Naive thymus-derived CD4-positive, alpha-beta T cell (primary cell): Measurements from ENCODE around the gene DUSP11. TPM values are rescaled to one million over a fixed set of nuclear protein-coding genes. Genes with fewer than 3 reads are reported as not detected.
A peak's percentile ranks its signal among the peaks of the same experiment; 100 is the strongest.
"Not testable (repeated sequence)": the region's sequence is repeated elsewhere in the genome, so short reads cannot be mapped to it uniquely, and the experiment has no call there.

ENCODE experiments used
- ATAC-seq: fragments of 150-1000 bp; cut with Tn5 transposase; 2 replicates; pipeline ENCODE4 v1.10.0; 2021; ENCODE audit warnings: mild to moderate bottlenecking, moderate library complexity
- CTCF ChIA-PET: fragments of 350-600 bp; sonication (Branson Sonifier 250); formaldehyde crosslinking; loops from one replicate; lab custom pipeline; 2021; ENCODE audit warnings: antibody characterized with exemption; lab: Charles Lee
- POLR2A ChIA-PET: fragments of 350-600 bp; sonication (Branson Sonifier 250); formaldehyde crosslinking; loops from one replicate; lab custom pipeline; 2021; ENCODE audit warnings: antibody characterized with exemption, inconsistent platforms; lab: Charles Lee
- DNase-seq, 9 donors: peaks; one replicate each; pipeline versions ENCODE4 v3.0.0 to v3.0.0-alpha.2; 2020 to 2022; ENCODE audit warnings: mixed read lengths in 1 of 9
- H3K27ac ChIP-seq: one replicate; pipeline ENCODE4 v1.7.0; 2013; ENCODE audit warnings: mild to moderate bottlenecking, low read depth, low read length, moderate library complexity
- H3K27me3 ChIP-seq, 2 donors: one replicate each; pipeline ENCODE4 v1.7.0; 2013; ENCODE audit warnings: low read length in 2 of 2, mild to moderate bottlenecking in 2 of 2, moderate library complexity in 2 of 2; ENCODE audit not compliant: control insufficient read depth in 2 of 2, insufficient read depth in 2 of 2
- H3K36me3 ChIP-seq, 3 experiments: 1 replicate in 2 of 3; 2 replicates in 1 of 3; pipeline ENCODE4 v1.7.0; 2013; ENCODE audit warnings: low read length in 3 of 3, mild to moderate bottlenecking in 3 of 3, moderate library complexity in 1 of 3; ENCODE audit not compliant: insufficient read depth in 3 of 3, control insufficient read depth in 2 of 3
- H3K4me1 ChIP-seq, 2 donors: one replicate each; pipeline ENCODE4 v1.7.0; 2013; ENCODE audit warnings: low read length in 2 of 2, mild to moderate bottlenecking in 2 of 2, moderate library complexity in 1 of 2; ENCODE audit not compliant: control insufficient read depth in 2 of 2, insufficient read depth in 2 of 2
- H3K4me3 ChIP-seq: 2 replicates; pipeline ENCODE4 v1.7.0; 2013; ENCODE audit warnings: mild to moderate bottlenecking, low read length
- H3K9me3 ChIP-seq, 3 experiments: 1 replicate in 2 of 3; 2 replicates in 1 of 3; pipeline ENCODE4 v1.7.0; 2013; ENCODE audit warnings: low read length in 3 of 3; ENCODE audit not compliant: control insufficient read depth in 2 of 3
- H3K27ac Mint-ChIP-seq, 9 donors: one replicate each; pipeline ENCODE4 v1.8.0; 2020 to 2022; ENCODE audit warnings: mixed read lengths in 9 of 9, mild to moderate bottlenecking in 8 of 9, moderate library complexity in 5 of 9, inconsistent platforms in 2 of 9
- H3K27me3 Mint-ChIP-seq, 5 donors: one replicate each; pipeline ENCODE4 v1.8.0; 2021 to 2022; ENCODE audit warnings: mixed read lengths in 5 of 5, mild to moderate bottlenecking in 1 of 5
- H3K36me3 Mint-ChIP-seq, 5 donors: one replicate each; pipeline ENCODE4 v1.8.0; 2020 to 2022; ENCODE audit warnings: mixed read lengths in 5 of 5, mild to moderate bottlenecking in 3 of 5, inconsistent platforms in 1 of 5
- H3K4me1 Mint-ChIP-seq, 7 donors: one replicate each; pipeline ENCODE4 v1.8.0; 2020 to 2022; ENCODE audit warnings: mixed read lengths in 7 of 7, mild to moderate bottlenecking in 3 of 7, inconsistent platforms in 1 of 7
- H3K4me3 Mint-ChIP-seq, 10 donors: one replicate each; pipeline ENCODE4 v1.8.0; 2020 to 2022; ENCODE audit warnings: mild to moderate bottlenecking in 10 of 10, mixed read lengths in 10 of 10, moderate library complexity in 6 of 10, inconsistent platforms in 2 of 10
- H3K9me3 Mint-ChIP-seq, 11 donors: one replicate each; pipeline ENCODE4 v1.8.0; 2020 to 2022; ENCODE audit warnings: mixed read lengths in 11 of 11, mild to moderate bottlenecking in 4 of 11, inconsistent platforms in 1 of 11, moderate library complexity in 1 of 11
- intact Hi-C, 2 donors: fragments of 100-400 bp; cut with micrococcal nuclease; formaldehyde crosslinking; loops; one replicate each; pipeline ENCODE4 v1.15.1; 2023
- polyA plus RNA-seq, 2 donors: library from polyadenylated mRNA; unstranded; fragments of 300-500 nt; fragmentation: Illumina TruSeq; gene quantifications; one replicate each; pipeline ENCODE4 v1.2.3, GENCODE V29; 2021
- total RNA-seq, 6 experiments: library from RNA in 5 of 6; stranded (reverse) in 5 of 6; gene quantifications; 1 replicate in 5 of 6; 2 replicates in 1 of 6; pipeline ENCODE4 v1.2.3 and lab custom pipeline; 2021 to 2026

Gene DUSP11
- total and polyA plus RNA-seq, 7 experiments from 2014 or later = 32.0 to 70.9 (median 44.5) TPM

DNA sequence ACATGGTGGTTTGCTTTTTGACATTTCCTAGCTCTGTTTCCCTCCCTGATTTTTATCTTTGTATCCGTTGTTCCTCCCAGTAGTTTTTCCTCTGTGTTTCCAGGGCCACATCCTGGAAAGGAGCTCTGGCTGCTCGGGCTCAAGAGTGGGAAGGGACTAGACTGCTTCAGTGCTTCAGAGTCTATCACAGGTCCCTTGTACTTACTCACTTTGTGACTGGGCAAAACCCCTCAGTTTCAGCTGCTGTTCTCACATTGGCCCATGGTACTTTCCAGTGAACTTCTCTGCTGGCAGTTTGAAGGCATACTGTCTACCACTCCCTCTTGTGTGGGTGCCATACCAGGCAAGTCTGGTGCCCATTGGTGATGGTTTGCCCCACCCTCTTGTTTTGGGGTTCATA is 41.3 kb upstream of the DUSP11 start:
- POLR2A ChIA-PET = no interaction called here

DNA sequence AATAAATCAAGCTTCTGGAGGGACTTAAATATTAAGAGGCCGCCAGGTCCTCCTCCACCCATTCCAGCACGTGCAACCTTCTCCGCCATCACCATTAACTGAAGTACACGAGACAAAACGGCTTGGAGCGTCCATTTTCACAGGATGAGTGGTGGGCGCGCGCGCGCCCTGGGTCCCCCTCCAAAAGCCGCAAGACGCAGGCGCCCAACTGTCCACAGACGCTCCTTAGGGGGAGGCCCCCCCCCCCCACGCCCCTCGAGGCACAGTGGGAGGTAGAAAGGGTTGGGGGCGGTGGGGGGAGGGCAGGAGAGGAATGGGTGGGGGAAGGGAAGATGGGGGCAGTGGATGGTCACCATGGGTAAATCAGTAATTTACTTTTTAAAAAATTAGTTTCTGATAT is 38.4 kb upstream of the DUSP11 start:
- no peaks in the 10 kb centered on the region for H3K36me3 Mint-ChIP-seq
- Histone ChIP-seq H3K4me1 (no peaks in the 10 kb centered on the region), H3K4me3 (no peak overlapping the region), H3K9me3 (no peaks in the 10 kb centered on the region), H3K36me3 (no peaks in the 10 kb centered on the region), H3K27ac (no peak overlapping the region), H3K27me3 (no peaks in the 10 kb centered on the region)
- DNase-seq (no peak), ATAC-seq (no peak)
- CTCF ChIA-PET = interaction anchor here (0.6 kb wide), 1 partner anchor 335 kb away, joined by 3 read pairs; no protein-coding TSS in a partner anchor
- POLR2A ChIA-PET = no interaction called here
- peaks cover 0 to 2% (median 0%) of the 10 kb centered on the region in 5 donors for H3K27me3 Mint-ChIP-seq
- no peak overlapping the region for H3K27ac Mint-ChIP-seq
- H3K4me3 Mint-ChIP-seq = no peak overlapping the region
- H3K9me3 Mint-ChIP-seq = no peaks in the 10 kb centered on the region
- intact Hi-C loops = no loop called here
- peaks cover 0 to 11% (median 0%) of the 10 kb centered on the region in 7 donors for H3K4me1 Mint-ChIP-seq

More for the DNA sequence above, 41.3 kb upstream of the DUSP11 start:
- intact Hi-C loops = loop anchor here in 1 of 2 donors (10.0 kb wide), 2 partner anchors 324 to 714 kb away; partner anchors contain the start of gene BOLA3
- Histone ChIP-seq H3K36me3 (no peaks in the 10 kb centered on the region), H3K27me3 (no peaks in the 10 kb centered on the region), H3K9me3 (no peaks in the 10 kb centered on the region), H3K4me3 (no peak overlapping the region), H3K27ac (no peak overlapping the region), H3K4me1 (no peaks in the 10 kb centered on the region)
- Mint-ChIP-seq H3K36me3 (no peaks in the 10 kb centered on the region), H3K27me3 (no peaks in the 10 kb centered on the region), H3K9me3 (no peaks in the 10 kb centered on the region), H3K4me3 (no peak overlapping the region), H3K4me1 (peaks cover 0 to 8% (median 0%) of the 10 kb centered on the region in 7 donors), H3K27ac (peak overlapping the region in 1 of 9 donors; percentile 34)
- CTCF ChIA-PET = interaction anchor here (0.7 to 2.8 kb wide), 4 partner anchors 327 to 514 kb away, joined by 3 to 11 read pairs (median 4); no protein-coding TSS in a partner anchor
- DNase-seq (no peak), ATAC-seq (no peak)

DNA sequence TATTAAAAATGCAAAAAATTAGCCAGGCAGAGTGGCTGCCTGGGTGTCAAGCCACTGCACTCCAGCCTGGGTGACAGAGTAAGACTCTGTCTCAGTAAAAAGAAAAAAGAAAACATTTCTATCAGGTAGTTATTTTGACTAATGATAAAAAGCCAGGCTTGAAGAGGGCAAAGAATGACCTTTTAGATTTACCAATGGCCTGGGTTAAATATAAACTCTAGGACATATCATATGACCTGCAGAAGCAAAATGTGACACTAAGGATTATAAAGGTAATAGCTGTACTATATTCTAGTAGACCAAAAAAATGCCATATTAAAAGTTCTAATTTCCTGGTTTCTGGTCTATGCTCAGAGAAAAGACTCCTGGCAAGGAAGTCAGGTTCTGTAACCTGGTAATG is 32.7 kb upstream of the DUSP11 start:
- Mint-ChIP-seq H3K4me1 (peaks cover 0 to 8% (median 0%) of the 10 kb centered on the region in 7 donors), H3K4me3 (no peak overlapping the region), H3K36me3 (no peaks in the 10 kb centered on the region), H3K27ac (no peak overlapping the region), H3K9me3 (no peaks in the 10 kb centered on the region), H3K27me3 (peaks cover 0 to 7% (median 0%) of the 10 kb centered on the region in 5 donors)
- ATAC-seq (no peak), DNase-seq (no peak)
- Histone ChIP-seq H3K27ac (no peak overlapping the region), H3K9me3 (no peaks in the 10 kb centered on the region), H3K27me3 (no peaks in the 10 kb centered on the region), H3K4me3 (no peak overlapping the region), H3K36me3 (no peaks in the 10 kb centered on the region), H3K4me1 (no peaks in the 10 kb centered on the region)
- CTCF ChIA-PET = interaction anchor here (0.7 kb wide), 1 partner anchor 569 kb away, joined by 4 read pairs; no protein-coding TSS in a partner anchor
- POLR2A ChIA-PET = no interaction called here
- intact Hi-C loops = no loop called here

DNA sequence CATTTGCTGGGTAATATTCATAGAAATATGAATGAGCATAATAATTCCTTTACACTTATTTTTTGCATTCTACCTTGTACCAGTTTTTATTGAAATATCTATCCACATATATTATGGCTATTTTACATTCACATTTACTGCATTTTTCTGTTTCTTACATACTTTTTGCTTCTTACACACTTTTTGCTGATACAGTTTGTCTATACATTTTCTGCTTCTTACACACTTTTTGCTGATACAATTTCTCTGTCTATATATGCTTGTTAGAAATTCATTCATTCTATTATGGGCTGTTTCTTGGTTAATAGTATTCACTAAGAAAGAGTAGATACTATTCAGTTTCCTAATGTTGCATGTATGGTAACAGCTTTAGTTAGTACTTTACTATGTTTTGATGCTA is 32.0 kb upstream of the DUSP11 start:
- Histone ChIP-seq H3K36me3 (no peaks in the 10 kb centered on the region), H3K27me3 (no peaks in the 10 kb centered on the region), H3K27ac (no peak overlapping the region), H3K4me3 (no peak overlapping the region), H3K9me3 (no peaks in the 10 kb centered on the region), H3K4me1 (no peaks in the 10 kb centered on the region)
- H3K4me1 Mint-ChIP-seq = peaks cover 0 to 8% (median 0%) of the 10 kb centered on the region in 7 donors
- ChIA-PET CTCF (interaction anchor here (0.7 to 1.8 kb wide), 2 partner anchors 12 to 570 kb away, joined by 3 to 4 read pairs; no protein-coding TSS in a partner anchor), POLR2A (no interaction called here)
- peaks cover 0 to 7% (median 0%) of the 10 kb centered on the region in 5 donors for H3K27me3 Mint-ChIP-seq
- no peaks in the 10 kb centered on the region for H3K36me3 Mint-ChIP-seq
- no peak overlapping the region for H3K27ac Mint-ChIP-seq
- H3K9me3 Mint-ChIP-seq = no peaks in the 10 kb centered on the region
- ATAC-seq (no peak), DNase-seq (no peak)
- H3K4me3 Mint-ChIP-seq = no peak overlapping the region
- intact Hi-C loops = no loop called here

DNA sequence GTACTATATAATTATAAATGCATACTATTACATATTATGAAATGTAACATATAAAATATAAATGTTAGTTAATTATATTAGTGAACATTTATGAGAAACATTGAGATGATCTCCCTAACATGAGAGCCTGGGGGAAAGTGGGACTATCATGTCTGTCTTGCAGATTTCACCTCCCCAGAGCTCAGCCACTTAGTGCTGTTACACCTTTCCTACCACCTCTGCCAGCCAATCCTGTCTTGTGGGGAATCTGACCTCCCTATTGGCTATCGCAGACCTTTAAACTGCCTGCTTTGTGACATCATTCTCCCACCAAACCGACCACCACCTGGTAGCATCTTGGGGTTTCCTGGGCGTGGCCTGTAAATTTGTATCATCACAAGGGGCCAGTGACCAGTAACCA is 4.0 kb upstream of the DUSP11 start, which contains the start of gene C2orf78:
Gene C2orf78 (plus strand): TSS at position 301 of the 400 bp plus-strand sequence. CDS start 127 bp downstream, outside the sequence.
- H3K36me3 ChIP-seq, H3K9me3 ChIP-seq, H3K27me3 ChIP-seq, DNase-seq, H3K4me3 Mint-ChIP-seq, H3K27me3 Mint-ChIP-seq, ATAC-seq, H3K9me3 Mint-ChIP-seq, H3K4me1 ChIP-seq, H3K27ac ChIP-seq, CTCF ChIA-PET, POLR2A ChIA-PET, H3K27ac Mint-ChIP-seq, H3K36me3 Mint-ChIP-seq, H3K4me3 ChIP-seq: not testable (repeated sequence)
- H3K4me1 Mint-ChIP-seq = peaks cover 3 to 14% (median 10%) of the 10 kb centered on the region in 7 donors
- intact Hi-C loops = loop anchor here in 1 of 2 donors (10.0 kb wide), 1 partner anchor 549 kb away; the partner anchor contains the start of genes CCT7 and PRADC1

DNA sequence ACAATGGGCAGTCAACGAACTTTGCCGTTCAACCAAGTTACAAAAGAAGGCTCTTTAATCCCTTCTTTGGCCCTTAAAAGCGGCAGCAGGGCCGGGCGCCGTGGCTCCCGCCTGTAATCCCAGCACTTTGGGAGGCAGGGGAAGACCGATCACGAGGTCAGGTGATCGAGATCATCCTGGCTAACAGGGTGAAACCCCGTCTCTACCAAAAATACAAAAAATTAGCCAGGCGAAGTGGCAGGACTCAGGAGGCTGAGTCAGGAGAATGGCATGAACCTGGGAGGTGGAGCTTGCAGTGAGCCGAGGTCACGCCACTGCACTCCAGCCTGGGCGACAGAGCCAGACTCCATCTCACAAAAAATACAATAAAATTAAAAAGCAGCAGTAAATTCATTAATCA is 3.5 kb upstream of the DUSP11 start:
- ATAC-seq, POLR2A ChIA-PET, H3K36me3 ChIP-seq, CTCF ChIA-PET, H3K4me3 ChIP-seq, H3K9me3 Mint-ChIP-seq, H3K27ac Mint-ChIP-seq, H3K4me3 Mint-ChIP-seq, H3K36me3 Mint-ChIP-seq, DNase-seq, H3K27ac ChIP-seq, H3K9me3 ChIP-seq, H3K27me3 ChIP-seq, H3K4me1 ChIP-seq, H3K27me3 Mint-ChIP-seq: not testable (repeated sequence)
- H3K4me1 Mint-ChIP-seq = peaks cover 7 to 18% (median 15%) of the 10 kb centered on the region in 7 donors
- intact Hi-C loops = loop anchor here in 1 of 2 donors (10.0 kb wide), 1 partner anchor 549 kb away; the partner anchor contains the start of genes CCT7 and PRADC1
